ENCODE measurements around the gene ZC3H7A. TPM values are rescaled to one million over a fixed set of nuclear protein-coding genes. Genes with fewer than 3 reads are reported as not detected.

Gene ZC3H7A
- total and polyA plus RNA-seq, 2 of the 8 experiments (the other 6 are each of a cell fraction or from before 2014, with no cell fraction given) = 32.0 to 55.9 TPM

DNA sequence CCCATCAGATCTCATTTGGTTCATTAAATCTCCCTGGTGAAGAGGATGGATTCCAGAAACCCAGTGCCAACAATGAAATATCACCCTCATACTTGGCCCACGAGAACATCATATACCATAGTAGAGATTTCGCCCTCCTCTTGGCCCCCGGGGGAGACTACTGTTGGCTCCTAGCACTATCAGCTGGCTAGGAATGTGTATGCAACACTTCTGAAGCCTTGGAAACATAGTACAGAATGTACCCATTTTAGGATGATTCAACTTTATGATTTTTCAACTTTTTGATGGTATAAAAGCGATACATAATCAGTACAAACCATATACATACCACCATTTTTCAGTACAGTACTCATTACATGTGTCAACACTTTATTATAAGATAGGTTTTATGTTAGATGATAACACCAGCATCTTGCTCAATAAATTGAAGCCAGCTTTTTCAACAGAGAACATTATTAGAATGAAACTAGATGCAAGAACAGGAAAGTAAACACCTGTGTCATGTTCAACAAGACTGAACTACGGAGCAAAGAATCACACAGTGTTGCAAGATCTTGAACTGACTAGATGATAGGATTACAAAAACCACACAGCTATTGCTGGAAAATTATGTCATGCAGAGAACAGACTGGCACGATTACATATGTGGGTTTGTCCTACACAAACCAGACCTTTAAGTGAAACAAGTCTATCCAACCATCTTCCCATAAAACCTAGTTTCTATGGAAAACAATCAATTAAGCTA lies 37.1 kb upstream of the ZC3H7A start:
- Histone ChIP-seq H3K79me1 (ENCODE audit: low read depth, low read length) (no peaks in the 10 kb centered on the region), H3K36me3 (ENCODE audit: control insufficient read depth in 2 of 4, insufficient read depth in 4 of 4, low read length in 3 of 4) (peaks cover 19 to 31% (median 26%) of the 10 kb centered on the region in 4 experiments), H2BK20ac (ENCODE audit: low read length) (no peak overlapping the region), H2BK15ac (ENCODE audit: low read length) (no peak overlapping the region), H3K9me3 (ENCODE audit: insufficient read depth in 2 of 2, low read depth in 1 of 2, low read length in 1 of 2) (no peaks in the 10 kb centered on the region), H3K27me3 (replicated peaks in 1 of 4; ENCODE audit: control insufficient read depth in 3 of 4, extremely low read depth in 1 of 4, insufficient read depth in 3 of 4, low read length in 3 of 4) (no peaks in the 10 kb centered on the region), H3K23me2 (ENCODE audit: low read depth, low read length) (no peaks in the 10 kb centered on the region), H3K56ac (replicated peaks; ENCODE audit: insufficient read length, low read depth, low read length) (no peak overlapping the region), H3K4me1 (replicated peaks in 1 of 4; ENCODE audit: control insufficient read depth in 3 of 4, insufficient read depth in 4 of 4, low read length in 3 of 4) (peaks cover 0 to 5% (median 0%) of the 10 kb centered on the region in 4 experiments; a peak in 1 of 7 replicates), H3K9ac (replicated peaks in 1 of 4; ENCODE audit: extremely low read depth in 1 of 4, low read depth in 3 of 4, low read length in 3 of 4) (no peak overlapping the region), H3K79me2 (ENCODE audit: control insufficient read depth in 1 of 2, insufficient read depth in 2 of 2, low read length in 2 of 2) (no peaks in the 10 kb centered on the region), H3K14ac (ENCODE audit: insufficient read length) (no peak overlapping the region), H3K4ac (replicated peaks; ENCODE audit: insufficient read length, low read depth, low read length) (no peak overlapping the region), H4K20me1 (replicated peaks in 1 of 2; ENCODE audit: control insufficient read depth in 1 of 2, insufficient read depth in 2 of 2, low read length in 2 of 2) (peaks cover 3 to 5% of the 10 kb centered on the region in 2 experiments), H3K27ac (ENCODE audit: low read depth, low read length) (no peak overlapping the region), H4K8ac (ENCODE audit: extremely low read depth, insufficient read depth, low read length) (no peak overlapping the region), H2AFZ (ENCODE audit: low read length) (no peak overlapping the region), H3K4me3 (ENCODE audit: extremely low read depth in 1 of 4, insufficient read depth in 2 of 4, low read depth in 3 of 4, low read length in 4 of 4) (no peak overlapping the region), H2BK5ac (ENCODE audit: low read depth, low read length) (no peak overlapping the region), H4K5ac (ENCODE audit: insufficient read length, low read depth, low read length) (no peak overlapping the region), H3K4me2 (ENCODE audit: insufficient read depth in 1 of 2, low read depth in 2 of 2, low read length in 2 of 2) (no peak overlapping the region), H4K91ac (replicated peaks; ENCODE audit: insufficient read length, low read length) (no peak overlapping the region), H2BK12ac (ENCODE audit: low read depth, low read length) (no peak overlapping the region), H2BK120ac (replicated peaks; ENCODE audit: low read depth, low read length) (no peak overlapping the region), H2AK5ac (ENCODE audit: low read depth, low read length) (no peak overlapping the region), H3K18ac (ENCODE audit: extremely low read depth, low read length) (no peak overlapping the region), H3K23ac (ENCODE audit: insufficient read length) (no peak overlapping the region)
- ChIA-PET CTCF (ENCODE audit: partially characterized antibody) (interaction anchor here (0.6 kb wide), 1 partner anchor 808 kb away, joined by 3 read pairs; no protein-coding TSS in a partner anchor), POLR2A (ENCODE audit: partially characterized antibody) (interaction anchor here (0.6 to 5.6 kb wide), 4 partner anchors 12 to 452 kb away, joined by 3 to 59 read pairs (median 16); partner anchors contain the start of gene RSL1D1)
- DNase-seq (ENCODE audit: low read depth in 1 of 2, low spot score in 2 of 2) (no peak), FAIRE-seq (no peak)
- TF ChIP-seq KDM1A (IDR thresholded peaks at IDR 0.05; ENCODE audit: borderline replicate concordance, low read length) (no peak), ASH2L (IDR thresholded peaks at IDR 0.05; ENCODE audit: low read length) (no peak), YY1 (IDR thresholded peaks at IDR 0.05; ENCODE audit: low read depth, low read length) (no peak)
- 84% methylated on average over 6 of the region's 6 CpGs; no CpG with 5 or more reads in 1 of the 2 experiments for WGBS, 2 experiments (ENCODE audit: extremely low coverage in 1 of 2, insufficient coverage in 1 of 2, insufficient read length in 1 of 2, insufficient replicate concordance in 2 of 2, low coverage in 1 of 2, low lambda C conversion rate in 2 of 2, missing lambda C conversion rate in 1 of 2)
